IPS-NIHi11 (cell line): Measurements from ENCODE around the gene CDA.
A peak's percentile ranks its signal among the peaks of the same experiment; 100 is the strongest.

Experiments
- DNase-seq: peaks from one replicate; pipeline ENCODE4 v3.0.0; 2012; ENCODE audit warnings: mixed read lengths, low spot score

Gene CDA

DNA sequence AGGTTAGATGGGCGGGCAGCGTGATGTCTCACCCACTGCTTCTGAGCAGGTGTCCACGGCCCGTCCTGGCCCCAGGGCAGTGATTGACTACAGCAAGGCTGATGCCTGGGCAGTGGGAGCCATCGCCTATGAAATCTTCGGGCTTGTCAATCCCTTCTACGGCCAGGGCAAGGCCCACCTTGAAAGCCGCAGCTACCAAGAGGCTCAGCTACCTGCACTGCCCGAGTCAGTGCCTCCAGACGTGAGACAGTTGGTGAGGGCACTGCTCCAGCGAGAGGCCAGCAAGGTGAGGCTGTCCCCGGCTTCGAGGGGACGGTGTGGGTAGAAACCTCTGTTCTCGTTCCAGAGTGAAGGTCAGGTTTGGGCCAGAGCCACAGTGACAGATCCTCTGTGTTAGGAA, 60.0 kb downstream of the CDA start:
- no peak for DNase-seq

GRCh38 chr1:20652300-20652699, 63.4 kb downstream of the CDA start:
- DNase-seq, result no peak

DNA sequence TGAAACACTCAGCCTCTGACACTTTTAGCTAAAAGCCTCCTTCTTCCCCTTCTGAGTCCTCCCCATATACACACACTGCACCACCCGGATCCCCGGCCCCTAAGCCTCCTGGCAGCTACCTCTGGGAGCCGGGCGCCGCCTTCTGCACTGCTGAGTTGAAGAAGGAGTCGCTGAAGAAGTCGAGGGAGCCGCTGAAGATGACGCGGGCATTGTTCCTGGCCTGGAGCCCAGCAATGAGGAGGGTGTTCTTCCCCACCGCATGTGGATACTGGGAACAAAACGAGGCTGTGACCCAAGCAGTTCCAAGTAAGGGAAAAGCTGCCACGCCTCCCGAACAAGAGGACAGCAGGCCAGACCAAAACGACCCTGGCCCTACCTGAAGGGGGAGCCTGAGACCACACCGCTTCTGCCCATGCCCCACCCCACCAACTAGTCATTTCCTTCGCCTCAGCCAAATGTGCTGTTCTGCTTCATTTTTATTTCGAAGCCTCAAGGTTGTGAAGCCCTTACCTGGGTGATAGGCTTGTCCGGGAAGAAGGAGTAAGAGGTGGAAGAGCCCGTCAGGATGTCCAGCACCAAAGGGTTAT, 65.3 kb downstream of the CDA start:
- peak; percentile 50 for DNase-seq

DNA sequence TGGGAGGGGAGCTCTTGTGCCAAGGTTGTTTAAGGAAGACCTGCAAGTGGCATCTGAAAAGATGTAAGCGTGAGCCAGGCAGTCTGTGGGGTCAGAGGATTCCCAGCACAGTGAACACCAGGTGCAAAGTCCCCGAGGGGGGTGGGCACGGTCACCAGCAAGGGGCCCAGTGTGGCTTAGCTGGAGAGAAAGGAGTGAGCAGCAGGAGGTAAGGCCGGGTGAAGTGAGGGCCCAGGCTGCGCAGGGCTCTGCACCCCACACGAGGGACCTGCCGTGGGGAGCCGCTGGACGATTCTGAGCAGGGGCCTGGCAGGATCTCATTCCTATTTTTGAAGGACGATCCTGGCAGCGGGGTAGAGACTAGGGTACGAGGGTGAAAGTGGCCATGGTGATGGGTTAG, 68.1 kb downstream of the CDA start:
- DNase-seq, result no peak

GRCh38 chr1:20658166-20658915, 69.4 kb downstream of the CDA start:
- no peak for DNase-seq

DNA sequence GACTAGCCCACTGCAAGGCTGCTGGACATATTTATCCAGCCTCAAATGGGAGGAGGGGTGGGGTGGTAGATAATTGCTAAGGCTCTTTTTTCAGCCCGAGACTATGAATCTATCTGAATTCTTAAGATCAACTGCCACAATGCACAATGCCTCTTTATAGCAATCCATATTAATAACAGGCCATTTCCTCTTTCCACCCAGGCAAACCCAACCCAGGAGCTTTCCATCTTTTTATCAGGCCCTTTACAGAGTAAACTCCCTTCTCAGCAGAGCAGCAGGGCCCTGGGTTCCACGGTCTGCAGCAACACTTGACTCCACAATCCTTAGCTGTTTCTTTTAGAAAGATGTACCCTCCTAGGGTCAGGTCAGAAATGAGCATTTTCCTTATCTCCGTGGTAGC, 71.5 kb downstream of the CDA start:
- no peak for DNase-seq

DNA sequence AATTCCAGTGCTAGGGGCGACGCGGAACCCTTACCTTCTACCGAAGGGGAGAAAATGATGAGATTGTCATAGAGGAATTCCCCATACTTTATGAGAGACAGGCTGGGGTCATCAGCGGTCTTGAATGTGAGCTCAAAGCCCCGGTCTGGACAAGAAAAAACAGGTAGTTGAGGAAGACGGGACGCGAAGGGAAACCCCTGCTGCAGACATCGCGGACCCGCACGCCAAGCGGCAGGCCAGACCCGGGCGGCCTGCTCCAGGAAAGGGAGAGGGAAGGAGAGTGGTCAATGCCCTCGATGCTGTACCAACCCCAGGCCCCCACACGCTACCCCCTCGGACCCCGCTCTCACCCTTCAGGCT, 71.9 kb downstream of the CDA start:
- DNase-seq, result no peak

- DNase-seq, result peak; percentile 99
Measured at GRCh38 chr1:20661207-20662109, 72.6 kb downstream of the CDA start, which contains the start of gene DDOST. Gene DDOST, minus strand, starts transcription at chr1:20661369. Its CDS starts 19 bp downstream, at chr1:20661350.

DNA sequence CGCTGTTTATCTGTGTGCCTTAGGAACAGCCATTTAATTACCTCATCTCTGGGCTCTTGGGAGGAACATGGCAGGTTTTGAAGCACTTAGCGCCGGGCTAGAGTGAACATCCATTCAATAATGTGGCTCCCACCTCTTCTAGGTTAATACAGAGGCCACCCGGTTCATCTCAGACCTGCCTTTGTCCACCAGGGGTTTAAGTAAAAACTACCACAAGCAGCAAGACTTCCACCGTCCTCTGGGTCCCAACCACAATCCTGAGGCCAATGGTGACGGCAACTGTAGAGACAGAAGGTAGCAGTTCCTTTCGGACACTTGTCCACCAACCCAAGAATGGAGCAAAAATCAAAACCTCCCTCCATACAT, 73.2 kb downstream of the CDA start:
- no peak for DNase-seq

DNA sequence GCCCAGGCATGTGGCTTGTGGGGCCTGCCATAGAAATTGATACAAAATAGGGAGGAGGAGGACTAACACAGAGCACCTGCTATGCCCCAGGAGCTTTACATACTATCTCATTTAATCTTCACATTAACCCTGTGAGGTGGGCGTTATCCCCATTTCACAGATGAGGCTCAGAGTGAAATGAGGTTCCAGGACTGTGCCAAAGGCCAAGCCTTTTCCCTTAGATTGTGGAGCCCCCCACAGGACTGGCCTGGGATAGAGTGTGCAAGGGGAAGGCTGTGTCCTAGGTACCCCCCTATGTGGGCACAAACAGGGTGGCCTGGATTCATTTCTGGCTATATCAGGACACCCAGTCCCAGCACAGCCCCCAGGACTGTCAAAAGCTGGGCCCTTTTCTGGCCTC, 74.5 kb downstream of the CDA start:
- DNase-seq, result no peak

DNA sequence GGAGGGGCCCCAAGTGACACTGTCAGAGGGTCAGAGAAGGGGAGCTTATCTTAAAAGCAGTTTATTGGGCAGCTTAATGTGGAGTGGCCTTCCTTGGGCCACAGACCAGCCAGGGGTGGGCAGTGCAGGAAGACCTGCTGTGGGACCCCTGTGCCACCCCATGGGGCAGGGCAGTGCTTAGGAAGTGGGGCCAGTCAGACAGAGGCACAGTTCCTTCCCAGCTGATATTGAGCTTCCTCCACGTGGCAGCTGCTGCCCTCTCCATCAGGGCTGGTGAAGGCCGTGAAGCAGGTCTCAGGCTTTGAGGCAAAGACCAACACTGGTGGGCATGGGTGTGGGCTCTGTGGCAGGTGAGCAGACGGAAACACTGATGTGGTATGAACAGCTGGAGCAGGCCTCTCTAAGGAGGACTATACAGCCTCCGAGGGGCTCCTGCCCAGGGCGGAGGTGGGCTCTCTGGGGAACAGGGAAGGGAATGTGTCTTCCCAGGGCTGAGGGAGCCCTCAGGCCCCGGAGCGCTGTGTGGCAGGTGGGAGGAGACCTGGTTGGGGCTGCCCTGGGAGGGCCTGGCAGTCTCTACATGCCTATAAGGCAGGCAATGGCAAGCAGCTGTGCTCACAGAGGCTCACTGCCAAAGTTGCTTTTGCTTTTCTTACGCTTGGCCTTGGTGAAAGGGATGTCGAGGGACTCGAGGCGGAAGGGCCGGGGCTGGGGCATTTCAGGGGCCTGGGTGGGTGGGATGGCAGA, 75.2 kb downstream of the CDA start:
- no peak for DNase-seq

GRCh38 chr1:20665726-20666125, 76.8 kb downstream of the CDA start:
- DNase-seq, result no peak

- no peak for DNase-seq
Measured at GRCh38 chr1:20666146-20666545, 77.2 kb downstream of the CDA start.

- no peak for DNase-seq
Measured at GRCh38 chr1:20666804-20667203, 77.9 kb downstream of the CDA start.
